Mesenteric fat pad (tissue), 1 donor: ENCODE data around the gene FILIP1. TPM values are rescaled to one million over a fixed set of nuclear protein-coding genes. Genes with fewer than 3 reads are reported as not detected.
"Not testable (repeated sequence)": the region's sequence is repeated elsewhere in the genome, so short reads cannot be mapped to it uniquely, and the experiment has no call there.

ENCODE experiments used
- DNase-seq: peaks from one replicate; pipeline ENCODE4 v3.0.0-alpha.2; 2020; ENCODE audit warnings: low spot score
- total RNA-seq: library from RNA; stranded (reverse); fragmentation: NEBNext Ultra II Directional; extraction: Animal tissue kit (Norgen Biotek cat#: 25700); gene quantifications from one replicate; pipeline ENCODE4 v1.2.1, GENCODE V29; 2021
- donor health status: DM: yes; HTN: yes; CAD: no.

Gene FILIP1
- total RNA-seq, 1 donor from 2014 or later = 8.1 TPM

- DNase-seq = no peak
Measured at GRCh38 chr6:75460681-75461080, 32.9 kb downstream of the FILIP1 start.

GRCh38 chr6:75458895-75459294 lies 34.7 kb downstream of the FILIP1 start:
- DNase-seq = no peak

GRCh38 chr6:75450903-75451302 lies 42.7 kb downstream of the FILIP1 start:
- no peak for DNase-seq

GRCh38 chr6:75449630-75450206 lies 43.9 kb downstream of the FILIP1 start:
- no peak for DNase-seq

- no peak for DNase-seq
Measured at GRCh38 chr6:75446241-75446880, 47.2 kb downstream of the FILIP1 start.

GRCh38 chr6:75445738-75446137 lies 47.9 kb downstream of the FILIP1 start:
- DNase-seq = no peak

GRCh38 chr6:75444899-75445298 lies 48.7 kb downstream of the FILIP1 start:
- no peak for DNase-seq

GRCh38 chr6:75441883-75442282 lies 51.7 kb downstream of the FILIP1 start:
- DNase-seq = not testable (repeated sequence)

- not testable (repeated sequence) for DNase-seq
Measured at GRCh38 chr6:75441479-75441878, 52.1 kb downstream of the FILIP1 start.

- no peak for DNase-seq
Measured at GRCh38 chr6:75438442-75439116, 55.0 kb downstream of the FILIP1 start.

GRCh38 chr6:75438013-75438431 lies 55.6 kb downstream of the FILIP1 start:
- DNase-seq = no peak

GRCh38 chr6:75437421-75437891 lies 56.1 kb downstream of the FILIP1 start:
- DNase-seq = no peak

- DNase-seq = no peak
Measured at GRCh38 chr6:75436869-75437268, 56.7 kb downstream of the FILIP1 start.

GRCh38 chr6:75432809-75433208 lies 60.8 kb downstream of the FILIP1 start:
- DNase-seq = not testable (repeated sequence)

GRCh38 chr6:75431379-75431778 lies 62.2 kb downstream of the FILIP1 start:
- no peak for DNase-seq

- no peak for DNase-seq
Measured at GRCh38 chr6:75430631-75431325, 62.8 kb downstream of the FILIP1 start.

- no peak for DNase-seq
Measured at GRCh38 chr6:75429061-75429703, 64.4 kb downstream of the FILIP1 start.

- no peak for DNase-seq
Measured at GRCh38 chr6:75428204-75428603, 65.4 kb downstream of the FILIP1 start.

- DNase-seq = no peak
Measured at GRCh38 chr6:75427329-75427728, 66.3 kb downstream of the FILIP1 start.

GRCh38 chr6:75424618-75425548 lies 68.7 kb downstream of the FILIP1 start:
- DNase-seq = no peak
